ENCODE results near the gene LPAR5.

Gene LPAR5

DNA sequence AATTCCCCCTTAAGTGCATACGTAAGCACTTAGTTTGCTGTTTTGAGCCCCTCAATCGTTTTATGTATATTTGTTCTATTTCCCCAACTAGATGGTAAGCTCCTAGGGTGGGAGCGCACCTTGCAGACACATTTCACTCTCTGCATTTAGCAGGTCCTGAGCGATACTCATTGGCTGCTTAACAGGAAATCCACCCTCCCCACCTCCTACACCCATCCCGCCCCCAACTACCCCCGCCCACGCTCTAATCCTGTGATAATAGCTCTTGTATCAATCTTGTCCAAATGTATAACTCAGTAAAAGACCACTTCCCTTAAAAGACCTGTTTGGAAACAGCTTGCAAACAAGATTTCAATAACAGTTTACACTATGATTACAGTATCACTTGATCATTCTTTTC, 8.1 kb downstream of the LPAR5 start:
- TF ChIP-seq, protein P1, sequence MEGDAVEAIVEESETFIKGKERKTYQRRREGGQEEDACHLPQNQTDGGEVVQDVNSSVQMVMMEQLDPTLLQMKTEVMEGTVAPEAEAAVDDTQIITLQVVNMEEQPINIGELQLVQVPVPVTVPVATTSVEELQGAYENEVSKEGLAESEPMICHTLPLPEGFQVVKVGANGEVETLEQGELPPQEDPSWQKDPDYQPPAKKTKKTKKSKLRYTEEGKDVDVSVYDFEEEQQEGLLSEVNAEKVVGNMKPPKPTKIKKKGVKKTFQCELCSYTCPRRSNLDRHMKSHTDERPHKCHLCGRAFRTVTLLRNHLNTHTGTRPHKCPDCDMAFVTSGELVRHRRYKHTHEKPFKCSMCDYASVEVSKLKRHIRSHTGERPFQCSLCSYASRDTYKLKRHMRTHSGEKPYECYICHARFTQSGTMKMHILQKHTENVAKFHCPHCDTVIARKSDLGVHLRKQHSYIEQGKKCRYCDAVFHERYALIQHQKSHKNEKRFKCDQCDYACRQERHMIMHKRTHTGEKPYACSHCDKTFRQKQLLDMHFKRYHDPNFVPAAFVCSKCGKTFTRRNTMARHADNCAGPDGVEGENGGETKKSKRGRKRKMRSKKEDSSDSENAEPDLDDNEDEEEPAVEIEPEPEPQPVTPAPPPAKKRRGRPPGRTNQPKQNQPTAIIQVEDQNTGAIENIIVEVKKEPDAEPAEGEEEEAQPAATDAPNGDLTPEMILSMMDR (conservative IDR thresholded peaks at IDR 0.05; ENCODE audit: low read depth, low read length): no peak
- DNase-seq (ENCODE audit: low read depth): no peak
- no peak overlapping the region for H3K4me3 ChIP-seq (ENCODE audit: low read depth, low read length)

- H3K4me3 ChIP-seq (ENCODE audit: low read depth, low read length): no peak overlapping the region
These were observed 9.0 kb downstream of the LPAR5 start for GRCh38 chr12:6626654-6627283.

GRCh38 chr12:6620885-6621274, 14.9 kb downstream of the LPAR5 start:
- H3K4me3 ChIP-seq (ENCODE audit: low read depth, low read length): no peak overlapping the region
- no peak for DNase-seq (ENCODE audit: low read depth)
- TF ChIP-seq, protein P1 (conservative IDR thresholded peaks at IDR 0.05; ENCODE audit: low read depth, low read length): no peak

More at GRCh38 chr12:6626654-6627283, 9.0 kb downstream of the LPAR5 start:
- TF ChIP-seq, protein P1 (conservative IDR thresholded peaks at IDR 0.05; ENCODE audit: low read depth, low read length): no peak
- no peak for DNase-seq (ENCODE audit: low read depth)

- peak; percentile 70 for DNase-seq (ENCODE audit: low read depth)
- peak overlapping the region; percentile 29 for H3K4me3 ChIP-seq (ENCODE audit: low read depth, low read length)
- TF ChIP-seq, protein P1 (conservative IDR thresholded peaks at IDR 0.05; ENCODE audit: low read depth, low read length): peak; percentile 69
These were observed 15.4 kb downstream of the LPAR5 start for GRCh38 chr12:6620137-6620884.

DNA sequence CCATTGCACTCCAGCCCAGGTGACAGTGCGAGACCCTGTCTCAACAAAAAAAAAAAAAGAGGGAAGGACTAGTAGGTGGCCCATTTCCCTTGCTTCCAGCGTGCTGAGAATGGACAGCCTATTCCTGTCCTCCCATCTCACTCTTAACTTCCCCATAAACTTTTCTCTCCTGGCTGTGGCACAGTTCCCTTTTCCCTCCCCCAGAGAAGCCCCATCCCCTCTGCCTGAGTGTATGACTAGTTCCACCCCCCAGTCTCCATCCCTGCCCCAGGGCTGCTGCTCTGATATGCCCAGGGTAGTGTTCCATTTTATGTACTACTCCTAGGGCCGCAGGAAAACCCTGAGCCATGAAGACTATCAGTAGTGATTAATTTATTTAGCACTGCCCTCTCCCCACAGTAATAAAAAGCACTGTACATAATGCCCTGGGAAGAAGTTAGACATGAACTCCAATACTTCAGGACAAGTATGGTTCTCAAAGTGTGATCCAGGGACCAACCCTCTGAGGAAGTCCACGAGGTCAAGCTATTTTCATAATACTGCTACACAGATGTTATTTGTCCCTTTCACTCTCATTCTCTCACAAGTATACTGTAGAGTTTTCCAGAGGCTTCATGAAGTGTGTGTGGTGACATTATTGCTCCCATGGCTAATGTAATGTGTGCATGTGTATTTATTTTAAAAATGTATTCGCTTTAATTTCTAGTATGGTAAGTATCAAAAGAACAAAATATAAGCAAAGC, 17.1 kb downstream of the LPAR5 start:
- H3K4me3 ChIP-seq (ENCODE audit: low read depth, low read length): no peak overlapping the region
- no peak for DNase-seq (ENCODE audit: low read depth)
- TF ChIP-seq, protein P1 (conservative IDR thresholded peaks at IDR 0.05; ENCODE audit: low read depth, low read length): no peak

GRCh38 chr12:6615802-6616201, 20.0 kb downstream of the LPAR5 start:
- TF ChIP-seq, protein P1 (conservative IDR thresholded peaks at IDR 0.05; ENCODE audit: low read depth, low read length): no peak
- DNase-seq (ENCODE audit: low read depth): no peak
- H3K4me3 ChIP-seq (ENCODE audit: low read depth, low read length): no peak overlapping the region
